Fibroblast of the aortic adventitia (primary cell): Measurements from ENCODE around the gene C16orf87. TPM values are rescaled to one million over a fixed set of nuclear protein-coding genes. Genes with fewer than 3 reads are reported as not detected.
A peak's percentile ranks its signal among the peaks of the same experiment; 100 is the strongest.

Experiments used
- DNase-seq: peaks from one replicate; pipeline ENCODE4 v3.0.0-alpha.2; 2010; ENCODE audit warnings: low read depth
- H3K4me3 ChIP-seq: 2 replicates; pipeline ENCODE4 v1.5.1; 2011; ENCODE audit warnings: low read depth, mild to moderate bottlenecking, control low read depth, low read length, moderate library complexity
- total RNA-seq: library from RNA; depleted of rRNA; stranded (reverse); fragments of >200 nt; gene quantifications from 2 replicates; pipeline ENCODE4 v1.2.3, GENCODE V29; 2012; ENCODE audit warnings: low replicate concordance
- TF ChIP-seq, protein P1 (sequence below): IDR thresholded peaks from 2 replicates; pipeline ENCODE4 v1.5.1; 2011; ENCODE audit warnings: mild to moderate bottlenecking, low read length, control low read depth, inconsistent platforms; ENCODE audit not compliant: insufficient read depth

C16orf87 gene
- total RNA-seq, 1 donor, result 10.1 TPM

DNA sequence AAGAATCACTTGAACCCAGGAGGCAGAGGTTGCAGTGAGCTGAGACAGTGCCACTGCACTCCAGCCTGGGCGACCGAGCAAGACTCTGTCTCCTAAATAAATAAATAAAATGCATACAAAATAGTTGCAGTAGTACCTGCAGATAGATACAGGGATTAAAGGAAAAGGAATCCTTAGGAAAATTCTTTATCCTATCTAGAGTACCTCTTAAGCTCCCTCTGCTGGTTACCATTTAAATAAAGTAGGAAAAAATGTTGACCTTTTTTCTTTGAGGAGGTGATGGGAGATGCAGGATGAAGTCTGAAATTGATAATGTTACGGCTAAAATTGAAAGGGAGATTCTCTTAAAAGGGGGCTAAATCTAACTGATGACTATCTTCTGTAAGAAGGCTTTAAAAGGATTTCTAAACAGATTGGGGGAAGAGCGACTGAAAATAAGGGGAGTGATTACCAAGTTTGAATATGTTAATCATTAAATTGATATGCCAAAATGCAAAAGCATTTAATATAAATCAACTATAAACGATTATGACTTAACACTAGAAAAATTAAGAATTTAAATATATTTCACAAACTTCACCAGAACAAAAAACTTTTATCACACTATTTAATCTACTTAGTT, 29.4 kb downstream of the C16orf87 start:
- DNase-seq, result peak; percentile 41
- H3K4me3 ChIP-seq, result no peak overlapping the region
- TF ChIP-seq, protein P1, sequence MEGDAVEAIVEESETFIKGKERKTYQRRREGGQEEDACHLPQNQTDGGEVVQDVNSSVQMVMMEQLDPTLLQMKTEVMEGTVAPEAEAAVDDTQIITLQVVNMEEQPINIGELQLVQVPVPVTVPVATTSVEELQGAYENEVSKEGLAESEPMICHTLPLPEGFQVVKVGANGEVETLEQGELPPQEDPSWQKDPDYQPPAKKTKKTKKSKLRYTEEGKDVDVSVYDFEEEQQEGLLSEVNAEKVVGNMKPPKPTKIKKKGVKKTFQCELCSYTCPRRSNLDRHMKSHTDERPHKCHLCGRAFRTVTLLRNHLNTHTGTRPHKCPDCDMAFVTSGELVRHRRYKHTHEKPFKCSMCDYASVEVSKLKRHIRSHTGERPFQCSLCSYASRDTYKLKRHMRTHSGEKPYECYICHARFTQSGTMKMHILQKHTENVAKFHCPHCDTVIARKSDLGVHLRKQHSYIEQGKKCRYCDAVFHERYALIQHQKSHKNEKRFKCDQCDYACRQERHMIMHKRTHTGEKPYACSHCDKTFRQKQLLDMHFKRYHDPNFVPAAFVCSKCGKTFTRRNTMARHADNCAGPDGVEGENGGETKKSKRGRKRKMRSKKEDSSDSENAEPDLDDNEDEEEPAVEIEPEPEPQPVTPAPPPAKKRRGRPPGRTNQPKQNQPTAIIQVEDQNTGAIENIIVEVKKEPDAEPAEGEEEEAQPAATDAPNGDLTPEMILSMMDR, result peak; percentile 48

- DNase-seq, result no peak
- TF ChIP-seq, protein P1, result no peak
- H3K4me3 ChIP-seq, result no peak overlapping the region
These were observed 30.5 kb downstream of the C16orf87 start for GRCh38 chr16:46800494-46800893.

GRCh38 chr16:46797501-46797900, 33.5 kb downstream of the C16orf87 start:
- DNase-seq, result no peak
- TF ChIP-seq, protein P1, result no peak

GRCh38 chr16:46796764-46797269, 34.2 kb downstream of the C16orf87 start:
- TF ChIP-seq, protein P1, result no peak
- no peak for DNase-seq
- no peak overlapping the region for H3K4me3 ChIP-seq

More at GRCh38 chr16:46797501-46797900, 33.5 kb downstream of the C16orf87 start:
- H3K4me3 ChIP-seq, result no peak overlapping the region

DNA sequence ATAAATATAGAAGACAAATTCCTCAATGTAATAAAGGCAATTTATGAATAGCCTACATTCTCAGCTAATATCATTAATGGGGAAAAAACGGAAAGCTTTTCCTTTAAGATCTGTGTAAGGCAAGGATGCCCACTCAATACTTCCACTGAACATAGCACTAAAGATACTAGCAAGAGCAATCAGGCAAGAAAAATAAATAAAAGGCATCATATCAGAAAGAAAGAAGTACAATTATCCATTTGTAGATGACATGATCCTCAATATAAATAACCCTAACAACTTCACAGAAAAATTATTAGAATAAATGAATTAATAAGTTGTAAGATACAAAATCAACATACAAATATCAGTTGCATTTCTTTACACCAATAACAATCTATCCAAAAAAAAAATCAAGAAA, 37.1 kb downstream of the C16orf87 start:
- H3K4me3 ChIP-seq, result no peak overlapping the region
- DNase-seq, result no peak
- TF ChIP-seq, protein P1, result no peak

DNA sequence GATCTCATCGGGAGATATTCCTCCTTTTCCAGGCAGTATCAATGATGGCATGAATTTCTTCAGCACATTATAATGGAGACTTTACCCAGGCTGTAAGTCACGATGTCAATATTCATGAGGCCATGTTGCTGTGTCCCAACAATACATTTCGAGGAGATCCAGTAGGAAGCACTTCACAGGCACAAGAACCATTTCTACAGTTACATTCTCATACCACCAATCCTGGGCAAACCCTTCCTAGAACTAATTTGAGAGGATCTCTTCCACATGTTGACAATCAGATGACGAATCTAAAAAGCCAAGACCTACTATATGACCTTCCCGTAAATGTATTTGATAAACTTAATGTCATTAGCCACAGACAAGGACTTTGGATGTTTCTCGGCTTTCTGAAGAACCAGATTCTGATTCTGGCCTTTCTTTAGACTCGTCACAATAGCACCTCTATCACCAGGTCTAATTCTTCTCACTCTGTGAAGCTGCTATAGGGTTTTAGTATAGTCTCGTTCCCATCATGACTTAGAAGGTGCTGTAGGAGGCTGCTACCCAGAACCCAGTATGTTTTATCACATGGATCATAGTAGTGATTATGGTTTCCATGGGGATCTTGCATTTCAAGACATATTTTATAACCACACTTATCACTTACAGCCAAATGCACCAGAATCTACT, 40.2 kb downstream of the C16orf87 start:
- TF ChIP-seq, protein P1, result no peak
- no peak for DNase-seq
- H3K4me3 ChIP-seq, result no peak overlapping the region
